Measurements from ENCODE around the gene ENTHD1.

DNA sequence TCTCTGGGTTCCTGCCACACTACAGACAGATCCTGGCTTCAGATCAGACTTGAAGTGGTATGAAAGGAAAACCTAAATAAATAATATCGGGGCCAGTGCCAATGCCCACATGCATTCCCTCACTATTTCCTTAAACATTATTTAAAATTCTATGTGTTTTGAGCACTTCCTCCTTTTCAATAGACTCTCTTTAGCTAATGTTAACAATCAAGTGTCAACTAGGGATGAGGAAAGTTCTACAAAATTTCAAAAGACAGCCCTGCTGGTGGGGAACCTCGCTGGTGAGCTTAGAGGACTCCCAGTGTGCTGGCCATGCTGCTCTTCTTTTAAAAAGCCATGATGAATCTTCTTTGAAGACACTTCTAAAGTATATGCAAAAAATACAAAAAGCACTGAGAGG is 87.5 kb downstream of the ENTHD1 start:
- no peak for TF ChIP-seq EP300 (IDR thresholded peaks at IDR 0.05; ENCODE audit: borderline replicate concordance)
- TF ChIP-seq CREB1 (IDR thresholded peaks at IDR 0.05; ENCODE audit: low read depth) = no peak
- no peak for TF ChIP-seq YY1 (IDR thresholded peaks at IDR 0.05; ENCODE audit: low read depth)
- no peak for TF ChIP-seq EGR1 (IDR thresholded peaks at IDR 0.05)
- TF ChIP-seq, protein P1, sequence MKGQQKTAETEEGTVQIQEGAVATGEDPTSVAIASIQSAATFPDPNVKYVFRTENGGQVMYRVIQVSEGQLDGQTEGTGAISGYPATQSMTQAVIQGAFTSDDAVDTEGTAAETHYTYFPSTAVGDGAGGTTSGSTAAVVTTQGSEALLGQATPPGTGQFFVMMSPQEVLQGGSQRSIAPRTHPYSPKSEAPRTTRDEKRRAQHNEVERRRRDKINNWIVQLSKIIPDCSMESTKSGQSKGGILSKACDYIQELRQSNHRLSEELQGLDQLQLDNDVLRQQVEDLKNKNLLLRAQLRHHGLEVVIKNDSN (IDR thresholded peaks at IDR 0.05) = no peak
- TF ChIP-seq, protein P2, sequence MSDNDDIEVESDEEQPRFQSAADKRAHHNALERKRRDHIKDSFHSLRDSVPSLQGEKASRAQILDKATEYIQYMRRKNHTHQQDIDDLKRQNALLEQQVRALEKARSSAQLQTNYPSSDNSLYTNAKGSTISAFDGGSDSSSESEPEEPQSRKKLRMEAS (IDR thresholded peaks at IDR 0.05) = no peak
